HCT116 (cell line): ENCODE measurements around the gene SRGAP1. TPM values are rescaled to one million over a fixed set of nuclear protein-coding genes. Genes with fewer than 3 reads are reported as not detected.

Source experiments
- ATAC-seq: fragments of 200-7000 bp; cut with Tn5 transposase; 2 replicates; pipeline ENCODE4 v1.9.1; 2020; ENCODE audit warnings: mild to moderate bottlenecking, moderate library complexity
- BruUV-seq: library from RNA; stranded (reverse); fragments of 400-500 nt; replicated peaks from 2 replicates; lab custom pipeline; 2021; lab: Mats Ljungman, UMichigan
- CTCF ChIA-PET: fragments of 300-600 bp; sonication (Branson Sonifier 250); formaldehyde crosslinking; loops from one replicate; lab custom pipeline; 2021; ENCODE audit warnings: antibody characterized with exemption; lab: Charles Lee
- POLR2A ChIA-PET: fragments of 300-600, 350-600 bp; sonication (Branson Sonifier 250); formaldehyde crosslinking; loops from one replicate; lab custom pipeline; 2021; ENCODE audit warnings: antibody characterized with exemption; lab: Charles Lee
- RAD21 ChIA-PET, 2 experiments: fragments of 300-600 bp; sonication (Branson Sonifier 250); formaldehyde crosslinking; loops; one replicate each; lab custom pipeline; 2023; ENCODE audit warnings: low total read pairs in 2 of 2; ENCODE audit not compliant: uncharacterized antibody in 2 of 2, unreplicated experiment in 2 of 2, low non-redundant PET in 1 of 2; lab: Charles Lee
- DNase-seq: peaks from one replicate; pipeline ENCODE4 v3.0.0-alpha.2; 2010; ENCODE audit warnings: low read depth, low spot score
- H2AFZ ChIP-seq: fragments of 200-600 bp; shearing (Covaris generic), sonication (generic); 2 replicates; pipeline ENCODE4 v1.6.1; 2017; ENCODE audit warnings: low read depth, mixed run types, mixed read lengths, antibody characterized with exemption, low read length; ENCODE audit not compliant: poor library complexity, severe bottlenecking
- H3K27ac ChIP-seq: 2 replicates; pipeline ENCODE4 v1.5.1; 2012; ENCODE audit warnings: low read depth, low read length
- H3K27me3 ChIP-seq: fragments of 200-600 bp; sonication (generic); 2 replicates; pipeline ENCODE4 v1.6.1; 2016; ENCODE audit warnings: mixed run types, low read length, mixed read lengths; ENCODE audit not compliant: insufficient read depth
- H3K36me3 ChIP-seq, 2 experiments: fragments of 200-500 bp in 1 of 2; fragments of 200-600 bp in 1 of 2; sonication (Bioruptor generic) in 1 of 2; sonication (generic) in 1 of 2; 2 replicates each; pipeline versions ENCODE4 v1.5.1 to v1.6.1; 2014 to 2016; ENCODE audit warnings: low read length in 2 of 2, inconsistent platforms in 1 of 2, mixed read lengths in 1 of 2, mixed run types in 1 of 2; ENCODE audit not compliant: insufficient read depth in 2 of 2, control insufficient read depth in 1 of 2
- H3K4me1 ChIP-seq, 2 experiments: fragments of 200-600 bp in 1 of 2; sonication (generic) in 1 of 2; 2 replicates each; pipeline versions ENCODE4 v1.5.1 to v1.6.1; 2012 to 2017; ENCODE audit warnings: low read length in 2 of 2, inconsistent platforms in 1 of 2, mild to moderate bottlenecking in 1 of 2, mixed read lengths in 1 of 2, mixed run types in 1 of 2, moderate library complexity in 1 of 2; ENCODE audit not compliant: insufficient read depth in 2 of 2, control insufficient read depth in 1 of 2
- H3K4me2 ChIP-seq: fragments of 200-600 bp; sonication (generic); 2 replicates; pipeline ENCODE4 v1.6.1; 2017; ENCODE audit warnings: mixed run types, low read length, mixed read lengths
- H3K4me3 ChIP-seq, 2 experiments: fragments of 200-600 bp in 1 of 2; sonication (generic) in 1 of 2; replicated peaks in 1 of 2; 2 replicates each; pipeline ENCODE4 v1.5.1; 2011 to 2016; ENCODE audit warnings: low read length in 2 of 2, control low read depth in 1 of 2, low read depth in 1 of 2, mild to moderate bottlenecking in 1 of 2, mixed read lengths in 1 of 2, mixed run types in 1 of 2
- H3K79me2 ChIP-seq: fragments of 200-600 bp; sonication (generic); 2 replicates; pipeline ENCODE4 v1.6.1; 2017; ENCODE audit warnings: mild to moderate bottlenecking, mixed run types, low read length, moderate library complexity, mixed read lengths; ENCODE audit not compliant: insufficient read depth
- H3K9ac ChIP-seq: fragments of 200-600 bp; sonication (generic); 2 replicates; pipeline ENCODE4 v1.6.1; 2016; ENCODE audit warnings: low read length, mixed read lengths
- H3K9me2 ChIP-seq: fragments of 200-600 bp; sonication (generic), shearing (Covaris generic); 2 replicates; pipeline ENCODE4 v1.6.1; 2017; ENCODE audit warnings: mixed run types, mild to moderate bottlenecking, moderate library complexity; ENCODE audit not compliant: insufficient read depth
- H3K9me3 ChIP-seq, 2 experiments: fragments of 200-500 bp in 1 of 2; fragments of 200-600 bp in 1 of 2; sonication (Bioruptor generic) in 1 of 2; sonication (generic) in 1 of 2; 2 replicates each; pipeline ENCODE4 v1.6.1; 2014 to 2017; ENCODE audit warnings: low read length in 2 of 2, mixed read lengths in 2 of 2, inconsistent platforms in 1 of 2, low read depth in 1 of 2, mild to moderate bottlenecking in 1 of 2, mixed run types in 1 of 2, moderate library complexity in 1 of 2; ENCODE audit not compliant: control insufficient read depth in 1 of 2, insufficient read depth in 1 of 2
- H4K20me1 ChIP-seq: fragments of 200-600 bp; sonication (generic), shearing (Covaris generic); 2 replicates; pipeline ENCODE4 v1.6.1; 2017; ENCODE audit warnings: mixed run types, mild to moderate bottlenecking, moderate library complexity; ENCODE audit not compliant: insufficient read depth
- CBX3 ChIP-seq: IDR thresholded peaks from 2 replicates; pipeline ENCODE4 v1.6.1; 2012; ENCODE audit warnings: low read depth
- CEBPB ChIP-seq: IDR thresholded peaks from 2 replicates; pipeline ENCODE4 v1.6.1; 2012; ENCODE audit warnings: low read depth
- POLR2AphosphoS5 ChIP-seq: IDR thresholded peaks from 2 replicates; pipeline ENCODE4 v1.6.1; 2011; ENCODE audit warnings: mild to moderate bottlenecking, low read depth, low read length, moderate library complexity
- RAD21 ChIP-seq: IDR thresholded peaks from 2 replicates; pipeline ENCODE4 v1.6.1; 2012; ENCODE audit warnings: low read depth, mild to moderate bottlenecking
- REST ChIP-seq: IDR thresholded peaks from 2 replicates; pipeline ENCODE4 v1.6.1; 2012; ENCODE audit warnings: low read depth
- SIN3A ChIP-seq: IDR thresholded peaks from 2 replicates; pipeline ENCODE4 v1.6.1; 2012; ENCODE audit warnings: low read depth
- SP1 ChIP-seq: IDR thresholded peaks from 2 replicates; pipeline ENCODE4 v1.6.1; 2012; ENCODE audit warnings: low read depth
- SRF ChIP-seq: IDR thresholded peaks from 2 replicates; pipeline ENCODE4 v1.6.1; 2012; ENCODE audit warnings: low read depth
- TCF7L2 ChIP-seq: IDR thresholded peaks from 2 replicates; pipeline ENCODE4 v1.7.0; 2011; ENCODE audit warnings: borderline replicate concordance, inconsistent platforms; ENCODE audit not compliant: insufficient read depth, insufficient read length; ENCODE audit errors: extremely low read depth
- intact Hi-C: fragments of 100-400 bp; cut with micrococcal nuclease; formaldehyde crosslinking; loops from 2 replicates; pipeline ENCODE4 v1.10.0; 2022
- total RNA-seq: library from RNA; stranded (reverse); gene quantifications from one replicate; pipeline ENCODE4 v1.2.1, GENCODE V29; 2021; ENCODE audit not compliant: unreplicated experiment
- TF ChIP-seq, protein P1 (sequence below): IDR thresholded peaks from 2 replicates; pipeline ENCODE4 v1.6.1; 2012

SRGAP1 gene
- total RNA-seq, 1 experiment from 2014 or later: 16.6 TPM

DNA sequence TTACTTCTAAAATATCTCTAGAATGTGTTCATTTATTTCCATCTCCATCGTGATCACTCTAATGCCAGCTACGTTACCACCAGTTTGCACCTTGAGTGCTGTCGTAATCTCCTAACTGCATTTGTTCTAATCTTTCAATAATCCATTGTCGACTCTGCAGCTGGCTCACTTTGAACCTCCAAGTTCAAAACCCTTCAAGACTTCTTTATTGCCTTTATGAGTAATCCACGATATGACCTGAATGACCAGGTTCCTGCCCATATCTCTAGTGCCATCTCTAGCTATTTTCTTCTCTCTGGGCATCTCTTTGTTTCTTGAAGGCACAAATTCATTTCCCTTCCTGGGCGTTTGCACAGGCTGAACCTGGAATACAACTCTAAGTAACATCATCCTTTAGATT is 76.7 kb downstream of the SRGAP1 start (continued):
- TF ChIP-seq TCF7L2: peak; percentile 94
- TF ChIP-seq SRF: no peak

- Histone ChIP-seq H3K79me2 (peaks cover 73% of the 10 kb centered on the region), H3K36me3 (no peaks in the 10 kb centered on the region), H3K4me2 (peak overlapping the region; percentile 72), H3K27ac (peak overlapping the region; percentile 59; the same call in 1 of the 2 replicates), H3K9me3 (no peaks in the 10 kb centered on the region), H2AFZ (no peak overlapping the region), H3K4me3 (no peak overlapping the region), H4K20me1 (no peaks in the 10 kb centered on the region), H3K27me3 (no peaks in the 10 kb centered on the region), H3K9me2 (no peaks in the 10 kb centered on the region), H3K9ac (no peak overlapping the region), H3K4me1 (peaks cover 52 to 63% of the 10 kb centered on the region in 2 experiments)
- ATAC-seq: no peak
- ChIA-PET CTCF (no interaction called here), POLR2A (no interaction called here), RAD21 (no interaction called here)
- peak; percentile 66 for DNase-seq
- TF ChIP-seq POLR2AphosphoS5 (peak; percentile 40), CEBPB (peak; percentile 95), SP1 (peak; percentile 74), RAD21 (no peak), CBX3 (no peak), SIN3A (no peak), REST (no peak)
- TF ChIP-seq, protein P1, sequence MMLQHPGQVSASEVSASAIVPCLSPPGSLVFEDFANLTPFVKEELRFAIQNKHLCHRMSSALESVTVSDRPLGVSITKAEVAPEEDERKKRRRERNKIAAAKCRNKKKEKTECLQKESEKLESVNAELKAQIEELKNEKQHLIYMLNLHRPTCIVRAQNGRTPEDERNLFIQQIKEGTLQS: no peak
- no TSS peak for BruUV-seq
- intact Hi-C loops: no loop called here
These were observed 78.0 kb downstream of the SRGAP1 start for GRCh38 chr12:63922474-63922873.
